GM12892 (cell line): ENCODE measurements around the gene CCSER2. TPM values are rescaled to one million over a fixed set of nuclear protein-coding genes. Genes with fewer than 3 reads are reported as not detected.
"Not testable (repeated sequence)": the region's sequence is repeated elsewhere in the genome, so short reads cannot be mapped to it uniquely, and the experiment has no call there.

ENCODE experiments used
- DNase-seq: peaks from one replicate; pipeline ENCODE4 v3.0.0; 2011; ENCODE audit not compliant: insufficient read length
- FAIRE-seq: peaks from 2 replicates; lab custom pipeline; 2011; peaks lifted over from hg19 to GRCh38; lab: Jason Lieb, UNC
- POLR2A ChIP-seq: IDR thresholded peaks from 2 replicates; pipeline ENCODE4 v1.6.1; 2011; ENCODE audit warnings: low read depth, low read length, control low read depth
- POLR2AphosphoS5 ChIP-seq: IDR thresholded peaks from 2 replicates; pipeline ENCODE4 v1.6.1; 2011; ENCODE audit warnings: low read depth, low read length, control low read depth
- TAF1 ChIP-seq: IDR thresholded peaks from 2 replicates; pipeline ENCODE4 v1.6.1; 2011; ENCODE audit warnings: low read depth, mild to moderate bottlenecking, control low read depth, low read length, borderline replicate concordance
- polyA plus RNA-seq: library from polyadenylated mRNA; unstranded; fragments of >200 nt; gene quantifications from one replicate; pipeline ENCODE4 v1.2.1, GENCODE V29; 2012; ENCODE audit warnings: missing spikeins, inconsistent platforms; ENCODE audit not compliant: missing spikeins

The CCSER2 gene, protein sequence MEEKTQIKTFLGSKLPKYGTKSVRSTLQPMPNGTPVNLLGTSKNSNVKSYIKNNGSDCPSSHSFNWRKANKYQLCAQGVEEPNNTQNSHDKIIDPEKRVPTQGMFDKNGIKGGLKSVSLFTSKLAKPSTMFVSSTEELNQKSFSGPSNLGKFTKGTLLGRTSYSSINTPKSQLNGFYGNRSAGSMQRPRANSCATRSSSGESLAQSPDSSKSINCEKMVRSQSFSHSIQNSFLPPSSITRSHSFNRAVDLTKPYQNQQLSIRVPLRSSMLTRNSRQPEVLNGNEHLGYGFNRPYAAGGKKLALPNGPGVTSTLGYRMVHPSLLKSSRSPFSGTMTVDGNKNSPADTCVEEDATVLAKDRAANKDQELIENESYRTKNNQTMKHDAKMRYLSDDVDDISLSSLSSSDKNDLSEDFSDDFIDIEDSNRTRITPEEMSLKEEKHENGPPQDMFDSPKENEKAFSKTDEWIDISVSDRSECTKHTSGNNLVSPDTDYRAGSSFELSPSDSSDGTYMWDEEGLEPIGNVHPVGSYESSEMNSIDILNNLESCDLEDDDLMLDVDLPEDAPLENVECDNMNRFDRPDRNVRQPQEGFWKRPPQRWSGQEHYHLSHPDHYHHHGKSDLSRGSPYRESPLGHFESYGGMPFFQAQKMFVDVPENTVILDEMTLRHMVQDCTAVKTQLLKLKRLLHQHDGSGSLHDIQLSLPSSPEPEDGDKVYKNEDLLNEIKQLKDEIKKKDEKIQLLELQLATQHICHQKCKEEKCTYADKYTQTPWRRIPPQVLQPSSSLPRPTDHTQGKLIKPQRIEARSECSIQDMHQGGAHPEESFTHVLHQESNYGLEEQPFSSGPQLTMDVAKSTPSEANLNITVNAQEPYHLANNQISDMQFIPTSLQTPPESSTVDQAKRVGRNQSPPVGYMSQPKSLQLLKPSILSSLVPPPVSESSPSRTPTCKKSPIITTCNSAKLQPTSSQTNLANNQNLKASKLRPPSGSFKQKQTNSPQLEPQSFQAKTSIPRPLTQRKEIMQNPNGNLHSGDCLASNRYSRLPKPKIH
- 10.1 TPM for polyA plus RNA-seq

DNA sequence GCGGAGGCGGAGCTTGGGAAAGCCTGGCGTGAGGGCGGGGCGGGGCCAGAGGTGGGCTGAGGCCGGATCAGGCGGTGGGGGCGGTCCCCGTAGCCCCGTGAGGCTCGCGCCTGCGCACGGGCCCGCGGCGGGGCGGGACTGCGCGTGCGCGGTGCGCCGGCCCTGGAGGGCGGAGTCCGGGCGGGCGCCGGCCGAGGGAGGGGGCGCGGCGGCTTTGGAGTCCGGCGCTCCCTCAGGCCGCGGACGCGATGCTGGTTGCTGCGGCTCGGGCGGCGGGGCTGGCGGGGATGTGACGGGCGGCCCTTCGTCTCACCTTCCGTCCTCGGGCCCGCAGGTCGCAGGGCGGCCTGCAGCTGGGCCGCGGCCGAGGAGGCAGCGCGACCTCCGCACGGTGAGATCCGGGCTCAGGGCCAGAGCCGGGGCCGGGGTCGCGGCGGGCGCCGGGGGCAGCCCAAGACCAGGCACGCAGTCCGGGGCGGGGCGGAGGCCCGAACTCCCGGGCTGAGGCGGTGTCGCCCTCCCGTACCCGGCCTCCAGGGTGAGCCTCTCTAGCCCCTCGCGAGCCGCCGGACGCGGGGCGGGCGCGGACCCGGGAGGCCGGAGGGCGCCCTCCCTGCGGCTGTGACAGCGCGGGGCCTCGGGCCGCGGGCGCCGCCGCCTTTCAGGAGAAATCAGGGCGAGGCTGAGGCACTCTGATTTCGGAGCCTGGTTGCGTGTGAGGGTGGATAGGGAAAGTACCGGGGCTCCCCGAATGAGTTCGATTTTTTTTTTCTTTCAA, at the start of gene CCSER2:
CCSER2 (plus strand) TSS at position 172 of the 778 bp plus-strand sequence. CDS start 42,464 bp downstream, outside the sequence.
- TF ChIP-seq TAF1 = peak; percentile 43; the same call in 1 of the 2 replicates
- TF ChIP-seq POLR2A = peak; percentile 72; the same call in 1 of the 2 replicates
- TF ChIP-seq POLR2AphosphoS5 = 0 out of 2 replicates have a peak, but pooled peaks have one; percentile 41
- FAIRE-seq (peak; percentile 66), DNase-seq (peak; percentile 92)

DNA sequence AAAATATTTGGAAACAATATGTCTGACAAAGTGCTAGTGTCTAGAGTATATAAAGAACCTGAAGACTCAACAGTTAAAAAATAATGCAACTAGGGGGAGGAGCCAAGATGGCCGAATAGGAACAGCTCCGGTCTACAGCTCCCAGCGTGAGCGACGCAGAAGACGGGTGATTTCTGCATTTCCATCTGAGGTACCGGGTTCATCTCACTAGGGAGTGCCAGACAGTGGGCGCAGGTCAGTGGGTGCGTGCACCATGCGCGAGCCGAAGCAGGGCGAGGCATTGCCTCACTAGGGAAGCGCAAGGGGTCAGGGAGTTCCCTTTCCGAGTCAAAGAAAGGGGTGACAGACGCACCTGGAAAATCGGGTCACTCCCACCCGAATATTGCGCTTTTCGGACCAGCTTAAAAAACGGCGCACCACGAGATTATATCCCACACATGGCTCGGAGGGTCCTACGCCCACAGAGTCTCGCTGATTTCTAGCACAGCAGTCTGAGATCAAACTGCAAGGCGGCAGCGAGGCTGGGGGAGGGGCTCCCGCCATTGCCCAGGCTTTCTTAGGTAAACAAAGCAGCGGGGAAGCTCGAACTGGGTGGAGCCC, 48.4 kb upstream of the CCSER2 start:
- not testable (repeated sequence) for DNase-seq, FAIRE-seq

DNA sequence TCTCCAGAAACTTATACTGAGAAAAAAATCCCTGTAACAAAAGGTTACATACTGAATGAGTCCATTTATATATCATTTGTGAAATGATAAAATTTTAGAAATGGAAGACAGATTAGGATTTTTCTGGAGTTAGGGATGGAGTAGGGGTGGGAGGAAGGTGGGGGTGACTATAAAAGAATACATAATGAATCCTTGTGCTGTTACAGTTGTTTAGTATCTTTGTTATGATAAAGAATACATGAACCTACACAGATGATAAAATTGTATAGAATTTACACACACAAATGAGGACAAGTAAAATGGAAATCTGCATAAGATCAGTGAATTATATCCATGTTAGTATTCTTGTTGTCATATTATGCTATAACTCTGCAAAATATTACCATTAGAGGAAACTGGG, 41.7 kb upstream of the CCSER2 start:
- no peak for DNase-seq
- no peak for FAIRE-seq
- no peak for TF ChIP-seq POLR2AphosphoS5
- no peak for TF ChIP-seq TAF1
- TF ChIP-seq POLR2A = no peak

DNA sequence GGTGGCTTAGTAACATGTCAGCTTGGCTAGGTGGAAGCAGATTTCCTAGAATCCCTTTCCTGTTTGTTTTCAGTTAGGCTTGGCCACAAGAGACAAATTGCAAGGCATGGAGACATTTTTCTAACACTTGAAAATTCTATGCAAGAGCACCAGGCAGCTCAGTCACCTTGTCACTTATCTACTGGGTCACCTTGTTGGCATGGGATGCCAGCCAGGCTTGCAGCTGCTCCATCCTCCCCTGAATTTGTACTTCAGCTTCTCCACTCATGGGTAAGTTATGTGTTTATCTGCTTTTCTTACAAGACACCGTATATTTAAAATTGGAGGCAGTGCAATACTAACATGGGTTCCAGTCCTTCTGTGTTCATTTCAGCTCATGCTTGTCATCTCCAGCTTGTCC, 40.2 kb upstream of the CCSER2 start:
- FAIRE-seq (no peak), DNase-seq (no peak)
- no peak for TF ChIP-seq TAF1
- no peak for TF ChIP-seq POLR2A
- no peak for TF ChIP-seq POLR2AphosphoS5

DNA sequence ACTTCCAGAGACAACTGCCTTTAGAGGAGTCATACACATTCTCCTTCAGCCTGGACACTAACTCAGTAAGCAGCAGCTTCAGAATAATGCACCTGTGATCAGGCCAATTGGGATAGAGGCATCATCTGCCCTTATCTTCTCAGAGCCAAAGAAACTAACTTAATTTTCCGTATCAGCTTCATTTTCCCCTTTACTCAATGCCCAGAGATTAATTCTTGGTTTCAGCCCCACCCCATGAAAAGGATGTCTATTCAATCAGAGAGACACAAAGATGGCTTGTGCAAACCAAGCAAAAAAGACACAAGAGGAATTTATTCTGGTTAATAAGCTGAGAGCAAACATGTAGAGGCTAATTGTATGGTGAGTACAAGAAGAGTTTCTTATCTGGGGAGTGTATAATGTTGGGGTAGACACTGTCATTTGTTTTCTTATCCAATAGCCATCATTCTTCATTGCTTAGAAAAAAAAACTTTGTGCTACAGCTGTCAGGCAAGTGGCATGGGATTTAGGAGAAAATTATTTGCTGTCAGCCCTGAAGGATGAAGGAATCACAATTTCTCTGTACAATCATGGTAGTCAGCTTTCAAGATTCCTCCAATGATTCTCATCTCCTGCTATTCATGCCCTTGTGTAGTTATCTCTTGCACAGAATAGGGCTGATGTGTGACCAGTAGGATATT, 38.7 kb upstream of the CCSER2 start:
- DNase-seq (no peak), FAIRE-seq (no peak)
- TF ChIP-seq POLR2AphosphoS5 (no peak), POLR2A (no peak), TAF1 (no peak)

DNA sequence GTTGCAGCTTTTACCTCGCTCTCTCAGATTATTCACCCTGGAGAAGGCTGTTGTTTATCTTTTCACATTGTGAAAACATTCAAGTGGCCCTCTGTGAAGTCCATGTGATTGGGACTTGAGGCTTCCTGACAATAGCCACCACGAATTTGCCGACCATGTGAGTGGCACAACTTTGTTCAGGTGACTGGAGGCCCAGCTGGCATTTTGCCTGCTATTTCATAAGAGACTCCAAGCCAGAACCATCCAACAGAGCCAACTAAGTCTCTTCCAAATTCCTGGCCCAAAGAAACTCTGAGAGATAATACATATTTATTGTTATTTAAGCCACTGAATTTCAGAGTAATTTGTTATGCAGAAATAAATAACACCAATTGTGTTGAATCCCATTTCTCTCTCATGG, 38.2 kb upstream of the CCSER2 start:
- DNase-seq (no peak), FAIRE-seq (no peak)

DNA sequence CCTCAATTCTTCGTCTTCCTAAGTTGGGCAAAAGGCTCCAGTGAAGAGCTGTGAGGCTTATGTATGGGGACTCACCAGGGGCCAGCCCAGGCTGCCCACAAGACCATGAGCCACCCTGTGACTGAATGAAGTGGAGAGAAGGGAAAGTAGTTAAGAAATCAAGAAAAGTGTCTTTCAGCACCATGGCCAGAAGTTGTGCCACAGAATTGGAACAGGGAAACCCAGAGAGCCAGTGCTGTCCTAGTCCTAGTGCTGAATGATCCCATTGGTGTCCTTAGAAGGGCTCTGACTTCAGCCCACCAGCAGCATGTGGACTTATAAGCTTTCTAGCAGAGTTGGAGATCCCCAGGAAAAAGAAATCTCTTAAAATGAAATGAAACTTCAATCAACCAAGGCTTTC, 37.0 kb upstream of the CCSER2 start:
- TF ChIP-seq POLR2AphosphoS5 = no peak
- TF ChIP-seq POLR2A = no peak
- TF ChIP-seq TAF1 = no peak
- DNase-seq (no peak), FAIRE-seq (peak; percentile 73)

More for the DNA sequence above, 38.2 kb upstream of the CCSER2 start:
- TF ChIP-seq POLR2A = no peak
- TF ChIP-seq TAF1 = no peak
- no peak for TF ChIP-seq POLR2AphosphoS5

DNA sequence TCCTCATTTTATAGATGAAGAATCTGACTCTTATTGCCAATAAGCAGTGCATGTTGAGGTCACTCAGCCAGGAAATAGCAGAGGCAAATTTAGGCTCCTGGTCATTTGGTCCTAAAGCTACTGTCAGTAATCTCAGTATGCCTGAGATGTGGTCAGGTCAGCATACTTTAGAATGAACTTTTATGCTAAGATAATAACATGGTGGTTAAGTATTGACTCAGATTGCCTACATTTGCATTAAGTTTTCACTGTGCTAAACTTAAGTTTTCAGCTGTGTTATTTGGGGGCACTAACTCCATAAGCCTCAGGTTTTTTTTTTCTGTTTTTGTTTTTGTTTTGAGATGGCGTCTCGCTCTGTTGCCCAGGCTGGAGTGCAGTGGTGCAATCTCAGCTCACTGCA, 35.9 kb upstream of the CCSER2 start:
- TF ChIP-seq POLR2A (no peak), TAF1 (no peak), POLR2AphosphoS5 (no peak)
- FAIRE-seq = no peak
- no peak for DNase-seq

DNA sequence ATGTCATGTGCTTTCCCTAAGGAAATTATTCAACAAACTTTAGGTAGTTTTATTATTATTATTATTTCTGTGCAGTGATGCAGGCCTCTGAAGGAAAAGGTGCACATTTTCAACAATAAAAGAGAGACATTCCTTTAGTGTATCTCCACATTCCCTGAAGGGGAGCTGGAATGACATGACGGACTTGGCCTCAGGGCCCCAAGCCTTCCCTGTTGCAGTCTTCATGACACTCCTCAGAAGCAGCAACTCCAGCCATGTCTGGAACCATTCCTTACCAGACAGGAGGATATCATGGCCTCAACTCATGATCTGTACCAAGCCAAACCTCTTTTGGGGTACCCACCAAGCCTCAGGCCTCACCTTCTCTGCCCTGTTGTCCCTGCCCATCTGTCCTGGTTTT, 35.2 kb upstream of the CCSER2 start:
- DNase-seq = no peak
- no peak for FAIRE-seq
- no peak for TF ChIP-seq POLR2AphosphoS5
- no peak for TF ChIP-seq TAF1
- no peak for TF ChIP-seq POLR2A

DNA sequence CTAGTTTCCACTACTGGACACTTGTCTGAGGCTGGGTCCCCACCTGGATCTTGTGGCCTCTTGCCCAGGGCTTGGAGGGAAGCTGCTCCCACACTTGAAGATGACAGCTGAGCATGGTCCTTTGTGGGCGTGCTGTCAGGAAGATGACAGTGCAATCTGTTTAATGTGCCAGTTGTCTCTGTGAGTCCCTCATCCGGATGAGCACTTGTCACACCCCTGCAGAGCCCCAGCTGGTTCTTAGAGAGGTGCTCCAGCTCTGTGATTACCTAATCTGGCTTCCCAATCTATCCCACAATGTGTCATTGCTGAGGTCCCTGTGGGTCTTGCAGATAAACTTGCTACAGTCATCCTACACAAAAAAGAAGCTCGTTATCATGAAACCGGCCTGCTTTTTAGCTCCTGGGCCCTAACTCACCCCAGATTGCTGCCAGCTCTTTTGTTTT, 34.8 kb upstream of the CCSER2 start:
- DNase-seq = no peak
- FAIRE-seq = no peak

More for the DNA sequence above, 34.8 kb upstream of the CCSER2 start:
- no peak for TF ChIP-seq POLR2A
- TF ChIP-seq POLR2AphosphoS5 = no peak
- no peak for TF ChIP-seq TAF1
